ENCODE results near the gene SPECC1L.

The SPECC1L gene

DNA sequence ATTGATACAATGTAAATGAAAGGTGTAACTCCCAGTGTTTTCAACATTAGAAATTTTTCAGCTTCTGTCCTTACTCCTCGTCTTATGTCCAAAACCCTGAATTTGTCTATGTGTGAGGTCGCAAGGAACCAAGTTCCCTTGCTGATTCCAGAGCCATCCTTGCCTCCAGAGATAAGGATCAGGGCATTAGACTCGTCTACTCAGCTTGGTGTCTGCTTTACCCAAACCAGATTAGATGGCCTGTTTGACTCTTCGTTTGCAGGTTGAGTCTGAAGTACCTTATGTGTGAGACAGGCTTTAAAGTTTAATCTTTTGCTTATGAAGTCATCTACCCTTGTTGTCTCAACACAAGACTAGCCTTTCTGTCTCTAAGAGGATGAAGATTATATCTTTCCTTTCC lies 55.6 kb downstream of the SPECC1L start:
- no peak for DNase-seq

DNA sequence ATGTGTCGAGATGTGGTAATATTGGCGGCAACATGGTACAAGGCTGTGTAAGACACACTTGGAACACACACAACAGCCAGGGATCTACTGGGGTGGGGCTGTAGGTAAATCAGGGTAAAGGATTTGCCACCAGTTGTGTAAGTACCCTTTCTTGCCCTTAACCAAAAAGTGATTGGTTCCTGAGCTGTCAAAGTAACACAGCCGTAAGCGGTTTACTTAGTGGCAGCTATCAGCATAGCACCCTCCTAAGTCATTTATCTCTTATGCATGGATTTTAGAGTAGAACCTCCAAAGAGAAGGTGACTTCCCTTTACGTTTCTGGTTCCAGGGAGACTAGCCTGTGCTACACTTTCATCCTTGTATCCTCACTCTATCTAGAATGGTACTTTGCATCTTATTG lies 57.2 kb downstream of the SPECC1L start:
- no peak for DNase-seq

DNA sequence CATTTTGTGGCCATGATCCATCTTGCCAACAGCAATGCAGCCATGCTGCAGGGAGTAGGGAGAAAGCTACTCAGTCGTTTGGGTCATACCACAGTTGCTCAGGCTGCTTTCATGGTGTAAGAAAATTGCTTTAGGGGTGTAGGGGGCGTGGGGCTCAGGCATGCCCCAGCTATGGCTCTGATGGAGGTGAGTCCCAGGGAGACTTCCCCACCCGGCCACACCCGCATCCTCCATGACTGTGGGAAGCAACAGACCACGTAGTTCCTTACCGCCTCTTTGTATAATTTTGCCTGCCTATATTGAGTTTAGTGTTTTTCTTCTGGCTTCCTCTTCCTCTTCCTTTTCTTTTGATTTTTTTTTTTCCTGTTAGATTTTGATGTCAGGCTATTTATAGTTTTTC lies 58.8 kb downstream of the SPECC1L start:
- DNase-seq: no peak

DNA sequence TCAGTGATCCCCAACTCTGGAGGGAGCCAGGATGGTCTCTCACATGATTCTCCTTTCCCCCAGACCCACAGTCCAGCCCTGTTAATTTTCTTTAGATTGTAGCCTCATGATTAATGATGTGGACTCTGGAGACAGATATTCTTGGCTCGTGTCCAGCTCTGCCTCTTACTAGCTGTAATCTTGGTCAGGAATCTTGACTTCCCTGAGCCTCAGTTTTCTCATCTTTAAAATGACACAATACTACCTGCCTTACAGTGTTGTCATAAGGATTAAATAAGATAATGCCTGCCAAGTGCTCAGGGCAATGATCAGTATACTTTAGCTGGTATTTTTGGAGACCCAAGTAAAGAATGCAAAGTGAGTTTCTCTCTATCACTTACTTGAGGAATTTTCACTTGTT lies 60.0 kb downstream of the SPECC1L start:
- no peak for DNase-seq

DNA sequence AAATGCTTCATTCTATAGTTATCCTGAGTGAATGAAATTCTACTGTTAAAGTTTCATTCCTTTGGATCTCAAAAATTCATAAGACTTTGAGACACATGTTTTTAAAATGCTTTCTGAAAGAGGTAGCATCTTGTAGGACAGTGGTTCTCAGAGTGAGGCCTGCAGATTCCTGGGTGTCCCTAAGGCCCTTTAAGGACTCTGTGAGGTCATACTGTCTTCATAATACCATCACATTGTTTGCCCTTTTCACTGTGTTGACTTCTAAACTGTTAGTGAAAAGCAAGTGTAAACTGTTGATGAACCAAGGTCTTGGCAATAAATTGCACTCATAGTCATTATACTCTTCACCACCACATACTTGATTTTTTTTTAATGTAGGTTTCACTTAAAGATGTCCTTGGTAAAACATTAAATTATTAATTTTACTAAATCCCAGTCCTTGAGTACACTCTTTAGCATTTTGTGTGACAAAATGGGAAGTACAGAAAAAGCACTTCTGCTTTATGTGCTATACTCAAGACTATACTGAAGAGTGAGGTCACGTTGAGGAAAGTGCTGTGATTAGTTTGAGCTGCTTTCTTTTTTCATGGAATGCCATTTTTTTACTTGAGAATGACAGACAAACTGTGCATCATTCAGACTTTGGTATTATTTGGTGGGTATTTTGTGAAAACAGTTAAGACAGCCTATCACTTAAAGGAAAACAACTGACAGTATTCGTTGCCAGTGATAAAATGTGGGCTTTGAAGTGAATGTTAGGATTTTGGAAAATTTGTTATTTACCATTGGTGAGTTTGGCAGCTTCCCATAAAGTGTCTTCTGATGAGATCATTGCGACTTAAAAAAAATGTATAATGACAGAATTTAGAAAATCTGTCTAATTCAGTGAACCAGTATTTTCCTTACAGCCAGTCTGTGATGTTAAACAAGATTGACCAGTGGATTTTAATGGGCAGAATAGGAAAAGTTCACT lies 61.1 kb downstream of the SPECC1L start:
- no peak for DNase-seq

DNA sequence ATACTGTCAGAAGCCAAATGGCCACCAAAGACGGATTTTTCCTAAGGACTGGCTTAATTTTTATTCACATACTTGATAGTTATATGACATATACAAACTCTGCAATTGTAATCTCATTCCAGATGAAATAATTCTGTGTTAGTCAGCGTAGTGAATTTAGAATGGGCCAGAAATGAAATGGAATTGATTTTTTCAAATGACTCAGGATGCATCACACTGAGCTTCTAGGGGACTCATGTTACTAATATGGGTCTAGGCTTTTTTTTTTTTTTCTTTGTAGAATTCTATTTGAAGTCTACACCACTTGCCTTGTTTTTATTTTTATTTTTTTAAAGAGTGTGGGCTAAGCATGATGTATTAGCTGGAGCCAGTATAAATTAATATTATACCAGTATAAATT lies 62.7 kb downstream of the SPECC1L start:
- no peak for DNase-seq

DNA sequence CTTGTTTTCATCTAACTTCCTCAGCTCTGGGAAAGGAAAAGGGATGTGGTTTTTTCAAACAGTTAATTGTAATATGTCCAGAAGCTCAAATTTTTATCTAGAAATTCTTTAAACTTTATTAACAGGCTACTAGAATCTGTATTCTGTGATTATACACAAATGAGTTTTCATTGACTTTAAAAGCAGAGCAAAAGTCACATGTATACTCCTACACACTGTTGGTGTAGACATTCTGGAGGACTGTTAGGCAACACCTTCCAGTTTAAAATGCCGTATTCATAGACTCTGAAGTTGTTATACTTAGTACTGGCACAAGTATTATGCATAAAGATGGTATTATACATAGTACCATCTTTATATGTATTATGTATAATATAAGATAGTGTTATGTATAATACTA lies 64.9 kb downstream of the SPECC1L start:
- DNase-seq: no peak

DNA sequence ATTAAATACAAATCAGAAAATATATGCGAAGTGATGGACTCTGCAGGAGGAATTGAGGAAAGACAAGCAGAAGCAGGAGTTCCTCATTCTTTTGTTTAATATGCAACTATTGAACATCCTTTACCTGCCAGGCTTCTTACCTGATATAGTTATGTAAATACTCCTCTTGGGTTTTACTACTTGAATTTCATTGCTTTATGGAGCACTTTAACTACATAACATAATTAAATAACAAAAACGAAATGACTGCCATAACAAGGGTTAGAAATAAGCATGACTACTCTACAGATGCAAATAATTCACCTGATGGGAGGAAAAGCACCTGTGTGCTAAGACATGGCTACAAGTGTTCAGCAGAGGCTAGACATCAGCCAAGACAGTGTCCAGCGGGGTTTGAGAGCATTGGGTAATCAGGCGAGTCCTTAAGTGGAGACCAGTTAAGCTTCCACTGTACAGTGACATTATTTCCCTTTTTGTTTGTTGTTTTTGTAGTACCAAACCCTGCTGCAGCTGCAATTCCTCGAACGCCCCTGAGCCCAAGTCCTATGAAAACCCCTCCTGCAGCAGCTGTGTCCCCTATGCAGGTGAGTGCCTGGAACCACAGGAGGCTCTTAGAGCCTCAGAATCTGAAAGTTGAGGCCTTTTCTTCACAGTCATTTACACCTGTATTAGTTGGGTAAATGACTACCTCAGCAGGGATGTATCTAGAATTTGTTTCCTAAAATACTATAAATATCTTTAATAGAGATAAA lies 67.4 kb downstream of the SPECC1L start:
- no peak for DNase-seq

DNA sequence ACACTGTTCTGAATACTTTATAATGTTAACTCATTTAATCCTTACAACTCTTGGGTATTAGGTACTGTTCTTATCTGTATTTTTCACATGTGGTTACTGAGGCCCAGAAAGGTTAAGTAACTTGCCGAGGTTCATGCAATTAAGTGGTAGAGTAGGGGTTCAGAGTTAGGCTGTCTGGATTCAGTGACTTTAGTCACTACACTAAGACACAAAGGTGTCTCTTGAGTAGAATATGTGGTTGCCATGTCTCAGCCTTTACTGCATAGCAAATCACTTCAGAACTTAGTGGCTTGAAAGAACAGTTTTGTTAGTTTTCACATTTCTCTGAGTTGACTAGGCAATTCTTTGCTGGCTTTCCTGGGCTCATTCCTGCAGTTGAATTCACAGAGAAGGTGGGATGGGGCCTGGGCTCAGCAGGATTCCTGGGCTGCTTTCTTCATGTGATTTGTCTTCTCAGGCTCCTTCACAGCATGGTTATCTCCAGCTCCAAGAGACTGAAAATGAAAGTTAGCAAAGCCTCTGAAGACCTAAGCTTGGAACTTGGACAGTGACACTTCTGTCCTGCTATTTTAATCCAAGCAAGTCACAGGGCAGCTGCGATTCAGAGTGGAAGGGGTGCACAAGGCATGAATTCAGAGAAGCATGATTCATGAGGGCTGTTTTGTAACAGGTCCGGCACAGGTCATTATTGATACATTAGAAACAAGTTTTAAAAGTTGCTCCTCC lies 68.3 kb downstream of the SPECC1L start:
- no peak for DNase-seq

DNA sequence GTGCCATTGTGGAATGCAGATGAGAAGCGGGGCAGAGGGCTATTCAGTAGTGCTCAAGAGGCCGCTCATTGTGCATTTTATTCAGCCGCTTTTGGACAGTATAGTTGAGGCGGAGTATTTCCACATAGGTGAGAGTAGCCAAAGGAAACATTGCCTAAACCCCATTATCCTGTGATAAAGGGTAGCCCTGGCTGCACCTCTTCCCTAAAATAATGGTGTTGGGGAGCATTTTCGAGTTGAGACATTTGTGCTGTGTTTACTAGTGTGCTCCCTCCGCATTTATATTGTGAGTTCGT lies 68.8 kb downstream of the SPECC1L start:
- DNase-seq: no peak

DNA sequence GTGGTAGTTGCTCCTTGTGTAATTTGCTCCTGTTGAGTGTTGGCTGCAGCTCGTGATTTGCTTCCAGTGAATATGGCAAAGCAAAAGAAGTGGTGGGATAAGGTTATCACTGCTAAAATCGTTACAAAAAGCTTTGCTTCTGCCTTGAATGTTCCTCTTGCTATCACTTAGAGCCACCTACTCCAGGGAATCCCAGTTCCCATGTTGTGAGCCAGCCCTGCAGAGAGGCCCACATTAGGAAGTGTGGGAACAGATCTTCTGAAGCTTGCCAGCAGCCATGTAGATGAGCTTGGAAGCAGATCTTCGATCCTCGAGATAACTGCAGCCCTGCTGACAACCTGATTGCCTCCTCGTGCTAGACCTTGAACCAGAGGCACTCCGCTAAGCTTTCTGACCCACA lies 71.0 kb downstream of the SPECC1L start:
- no peak for DNase-seq

DNA sequence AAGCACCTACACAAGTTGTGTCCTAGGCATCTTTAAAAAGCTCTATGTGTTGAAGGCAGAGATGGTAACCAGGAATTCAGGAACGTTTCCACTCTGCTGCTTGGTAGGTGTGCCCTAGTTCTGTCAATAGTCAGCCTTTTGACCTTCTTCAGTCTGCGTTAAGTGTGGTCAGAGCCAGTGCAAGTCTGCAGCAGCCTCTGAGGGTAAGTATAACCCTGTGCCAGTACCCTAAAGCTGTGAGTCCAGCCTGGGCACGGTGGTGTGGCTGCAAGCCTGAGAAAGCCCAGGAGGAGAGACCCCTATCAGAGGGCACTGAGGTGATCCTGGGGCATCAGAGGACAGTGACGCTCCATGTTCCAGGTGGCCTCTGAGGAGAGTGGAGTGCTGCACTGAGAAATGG lies 80.0 kb downstream of the SPECC1L start:
- DNase-seq: no peak

DNA sequence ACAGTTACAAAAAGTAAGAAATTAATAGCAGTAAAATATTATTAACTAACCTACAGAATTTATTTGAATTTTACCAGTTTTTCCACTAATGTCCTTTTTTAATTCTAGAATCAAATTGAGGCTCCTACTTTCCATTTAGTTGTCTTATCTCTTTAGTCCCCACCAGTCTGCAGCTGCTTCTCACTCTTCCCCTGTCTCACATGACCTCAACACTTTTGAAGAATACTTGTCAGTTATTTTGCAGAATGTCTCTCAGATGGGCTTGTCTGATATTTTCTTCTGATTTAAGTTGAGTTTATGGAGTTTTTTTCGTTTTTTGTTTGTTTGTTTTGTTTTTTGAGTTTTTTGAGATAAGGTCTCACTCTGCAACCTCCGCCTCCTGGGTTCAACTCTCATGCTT lies 82.5 kb downstream of the SPECC1L start:
- no peak for DNase-seq

DNA sequence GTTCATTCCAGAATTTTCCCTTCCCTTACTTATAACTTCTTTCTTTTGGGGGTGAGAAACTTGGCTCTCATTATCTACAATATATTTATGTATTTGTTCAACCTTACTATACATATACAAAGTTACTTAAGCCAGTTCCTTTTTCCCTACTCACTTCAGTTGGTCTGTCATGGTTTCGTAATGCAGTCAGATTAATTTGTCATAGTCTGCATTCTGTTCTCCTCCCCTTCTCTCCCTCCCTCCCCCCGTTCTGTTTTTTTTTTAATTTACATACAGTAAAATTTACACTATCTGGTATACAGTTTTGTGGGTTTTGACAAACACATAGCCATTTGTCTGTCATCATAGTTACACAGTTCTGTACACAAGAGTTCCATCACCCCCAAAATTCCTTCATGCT lies 84.9 kb downstream of the SPECC1L start:
- DNase-seq: no peak

DNA sequence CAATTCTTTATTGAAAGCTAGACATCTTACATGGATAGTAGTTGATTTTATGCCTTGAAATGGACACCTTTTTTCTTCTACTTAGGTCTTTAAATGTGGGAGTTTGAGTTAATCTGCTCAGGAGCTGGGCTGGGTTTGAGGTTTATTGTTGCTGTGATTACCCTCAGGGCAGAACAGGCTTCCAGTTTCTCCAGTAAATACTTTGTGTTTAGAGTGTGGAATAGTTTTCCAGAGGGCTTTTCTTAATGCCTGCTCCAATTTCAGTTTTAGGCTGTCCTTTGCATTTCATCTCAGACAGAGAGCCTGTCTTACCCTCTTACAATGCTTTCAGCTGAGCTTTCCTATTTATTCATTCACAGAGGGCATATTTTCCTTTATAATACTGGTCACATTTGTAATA lies 86.9 kb downstream of the SPECC1L start:
- no peak for DNase-seq

DNA sequence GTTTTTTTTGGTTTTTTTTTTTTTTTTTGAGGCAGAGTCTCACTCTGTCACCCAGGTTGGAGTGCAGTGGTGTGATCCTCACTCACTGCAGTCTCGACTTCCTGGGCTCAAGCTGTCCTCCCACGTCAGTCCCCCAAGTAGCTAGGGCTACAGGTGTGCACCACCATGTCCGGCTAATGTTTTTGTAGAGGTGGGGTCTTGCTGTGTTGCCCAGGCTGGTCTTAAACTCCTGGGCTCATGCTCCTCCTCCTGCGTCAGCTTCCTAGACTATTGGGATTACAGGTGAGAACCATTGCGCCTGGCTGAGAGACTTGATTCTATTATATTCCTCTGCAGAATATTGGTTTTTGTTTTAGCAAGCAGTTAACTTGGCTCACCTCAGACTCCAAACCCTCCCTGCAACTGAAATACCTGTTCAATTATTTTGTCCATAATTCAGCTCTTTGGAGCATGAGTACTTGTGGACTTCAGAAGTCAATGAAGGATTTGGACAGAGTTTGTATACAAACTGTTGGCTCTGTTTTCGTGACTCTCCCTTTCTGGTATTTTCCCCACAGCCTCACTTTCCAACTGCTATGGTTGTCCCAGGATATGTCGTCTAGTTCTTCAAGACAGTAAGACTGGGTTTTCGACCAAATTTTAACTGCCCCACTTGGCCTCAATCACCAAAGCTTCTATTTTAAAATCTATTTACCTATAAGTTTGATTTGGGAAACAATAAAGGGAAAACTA lies 87.6 kb downstream of the SPECC1L start:
- DNase-seq: no peak

DNA sequence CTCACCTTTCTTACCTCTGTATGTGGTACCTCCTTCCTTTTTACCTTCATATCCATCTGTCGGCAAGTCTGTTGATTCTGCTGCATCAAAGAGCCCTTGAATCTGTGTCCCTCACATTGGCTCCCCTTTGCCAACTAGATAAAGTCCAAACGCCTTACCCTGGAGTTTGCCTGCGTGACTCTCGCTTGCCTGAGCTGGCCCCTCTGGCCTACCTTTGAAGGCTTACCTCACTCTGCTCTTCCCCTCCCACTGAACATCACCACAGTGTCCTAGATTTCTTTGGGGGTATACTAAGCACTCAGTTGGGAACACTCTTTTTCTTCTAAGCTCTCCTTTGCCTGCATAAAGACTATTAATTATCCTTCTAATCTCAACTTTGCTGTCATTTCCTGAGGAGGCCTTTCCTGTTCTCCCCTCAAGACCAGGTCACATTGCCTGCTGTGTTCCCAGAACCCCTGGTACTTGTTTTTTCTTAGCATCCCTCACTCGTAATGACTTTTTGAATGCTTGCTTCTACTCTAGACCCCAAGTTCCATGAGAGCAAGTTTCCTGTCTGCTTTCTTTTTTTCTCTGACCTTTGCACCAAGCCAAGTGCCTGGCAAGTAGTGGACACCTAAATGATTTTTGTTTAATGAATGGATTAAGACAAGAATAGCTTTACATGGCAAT lies 89.0 kb downstream of the SPECC1L start:
- DNase-seq: no peak

DNA sequence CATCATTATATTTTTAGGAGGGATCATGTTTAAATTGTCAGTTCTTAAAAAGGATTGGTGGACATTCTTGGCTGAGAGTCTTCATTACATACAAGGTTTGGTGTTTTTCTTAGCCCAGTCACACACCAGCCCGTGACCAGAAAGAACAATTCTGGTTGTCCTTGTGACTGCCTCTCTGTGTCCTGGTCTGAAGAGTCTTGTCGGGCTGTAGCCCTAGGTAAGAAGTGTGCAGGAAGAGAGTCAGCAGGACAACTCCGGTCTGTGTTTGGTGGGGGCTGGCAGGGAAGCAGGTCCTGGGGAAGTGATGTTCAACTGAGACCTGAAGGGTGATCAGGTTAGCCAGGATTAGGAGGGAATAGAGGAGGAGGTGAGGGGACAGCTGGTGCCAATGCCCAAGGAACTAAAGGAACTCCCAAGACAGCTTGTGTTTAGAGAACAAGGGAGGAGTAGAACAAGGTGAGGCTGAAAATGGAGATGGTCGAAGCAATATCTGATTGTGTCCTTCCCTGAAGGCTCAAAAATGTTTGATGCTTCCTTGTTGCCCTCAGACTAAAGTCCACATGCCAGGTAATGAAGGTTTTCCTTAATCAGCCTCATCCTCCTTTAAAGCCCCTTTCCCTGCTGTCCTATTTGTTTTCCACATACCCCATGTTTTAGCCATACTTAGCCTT lies 91.5 kb downstream of the SPECC1L start:
- no peak for DNase-seq

DNA sequence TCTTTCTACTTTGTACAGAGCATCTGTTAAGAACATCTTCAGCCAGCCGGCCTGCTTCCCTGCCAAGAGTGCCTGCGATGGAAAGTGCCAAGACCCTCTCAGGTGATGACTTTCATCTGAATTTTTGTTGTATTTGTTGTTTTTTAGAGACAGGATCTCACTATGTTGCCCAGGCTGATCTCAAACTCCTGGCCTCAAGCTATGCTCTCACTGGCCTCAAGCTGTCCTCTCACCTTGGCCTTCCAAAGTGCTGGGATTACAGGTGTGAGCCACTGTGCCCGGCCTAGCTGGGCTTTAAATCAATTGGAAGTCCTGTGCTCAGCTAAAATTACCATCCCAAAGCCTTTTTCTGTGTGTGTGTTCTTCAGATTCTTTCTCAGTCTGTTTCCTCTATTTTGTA lies 92.6 kb downstream of the SPECC1L start:
- no peak for DNase-seq

DNA sequence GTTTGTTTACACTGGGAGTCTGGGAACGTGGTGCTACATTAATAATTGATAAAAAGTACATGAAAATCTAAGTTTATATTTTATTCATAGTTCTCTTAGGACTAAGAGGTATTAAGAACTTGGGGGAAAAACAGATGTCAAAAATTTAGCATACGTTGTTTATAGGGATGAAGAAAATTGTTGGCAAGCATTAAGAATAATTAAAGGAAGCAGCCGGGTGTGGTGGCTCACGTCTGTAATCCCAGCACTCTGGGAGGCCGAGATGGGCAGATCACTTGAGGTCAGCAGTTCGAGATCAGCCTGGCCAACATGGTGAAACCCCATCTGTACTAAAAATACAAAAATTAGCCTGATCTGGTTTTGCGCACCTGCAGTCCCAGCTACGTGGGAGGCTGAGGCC lies 96.1 kb downstream of the SPECC1L start:
- no peak for DNase-seq

DNA sequence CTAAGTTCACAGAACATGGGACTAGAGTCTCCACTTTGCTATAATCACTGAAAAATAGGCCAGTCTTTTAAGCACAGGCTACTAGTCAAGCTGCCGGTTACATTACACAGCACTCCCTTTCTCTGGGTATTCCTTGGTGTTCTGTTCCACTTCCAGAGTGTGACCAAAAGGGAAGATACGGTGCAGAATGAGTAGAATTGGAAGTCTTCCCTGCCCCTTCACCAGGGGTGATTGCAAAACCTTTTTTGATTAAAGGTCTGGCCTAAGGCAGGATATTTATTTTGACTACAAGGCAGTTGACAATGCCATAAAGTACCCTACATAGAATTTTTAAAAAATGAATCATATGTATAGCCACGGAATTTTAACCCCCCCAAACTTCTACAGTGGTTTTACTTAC lies 97.2 kb downstream of the SPECC1L start:
- DNase-seq: no peak

DNA sequence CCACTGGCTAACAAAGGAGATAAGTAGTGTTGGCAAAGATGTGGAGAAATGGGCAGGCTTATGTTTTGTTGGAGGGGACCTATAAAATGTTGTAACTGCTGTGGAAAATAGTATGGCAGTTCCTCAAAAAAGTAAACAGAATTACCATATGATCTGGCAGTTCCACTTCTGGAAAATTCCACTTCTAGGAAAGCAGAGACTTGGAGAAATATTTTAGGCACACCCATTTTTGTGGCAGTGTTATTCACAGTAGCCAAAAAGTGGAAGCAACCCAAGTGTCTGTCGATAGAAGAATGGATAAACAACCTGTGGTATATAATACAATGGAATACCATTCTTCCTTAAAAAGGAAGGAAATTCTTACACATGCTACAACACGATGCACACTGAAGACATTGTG lies 99.8 kb downstream of the SPECC1L start:
- DNase-seq: no peak

Measured in NCI-H1930 (cell line).